Caco-2 (cell line): Measurements from ENCODE around the gene RALGAPB. TPM values are rescaled to one million over a fixed set of nuclear protein-coding genes. Genes with fewer than 3 reads are reported as not detected.
"Not testable (repeated sequence)": the region's sequence is repeated elsewhere in the genome, so short reads cannot be mapped to it uniquely, and the experiment has no call there.

ENCODE experiments used
- BruUV-seq: library from RNA; stranded (reverse); fragments of 400-500 nt; replicated peaks from 2 replicates; lab custom pipeline; 2021; lab: Mats Ljungman, UMichigan
- CTCF ChIA-PET: fragments of 300-600 bp; sonication (Branson Sonifier 250); formaldehyde crosslinking; loops from one replicate; lab custom pipeline; 2022; ENCODE audit warnings: antibody characterized with exemption; lab: Charles Lee
- POLR2A ChIA-PET: fragments of 300-600 bp; sonication (Branson Sonifier 250); formaldehyde crosslinking; loops from one replicate; lab custom pipeline; 2022; ENCODE audit warnings: antibody characterized with exemption; lab: Charles Lee
- DNase-seq, 2 experiments: peaks; one replicate each; pipeline versions ENCODE4 v3.0.0 to v3.0.0-alpha.2; 2020 to 2022
- H3K27me3 ChIP-seq: replicated peaks from 2 replicates; pipeline ENCODE4 v1.6.0; 2011; ENCODE audit warnings: low read length; ENCODE audit not compliant: control insufficient read depth, insufficient read depth
- H3K36me3 ChIP-seq: 2 replicates; pipeline ENCODE4 v1.5.1; 2011; ENCODE audit warnings: low read length; ENCODE audit not compliant: control insufficient read depth, insufficient read depth
- H3K4me1 ChIP-seq: fragments of 250-450 bp; sonication (Bioruptor Pico); 2 replicates; pipeline ENCODE4 v1.5.1; 2020; ENCODE audit warnings: mild to moderate bottlenecking
- H3K4me3 ChIP-seq: 2 replicates; pipeline ENCODE4 v1.5.1; 2011; ENCODE audit warnings: low read depth, mild to moderate bottlenecking, control low read depth, low read length
- H3K9me3 ChIP-seq: fragments of 250-450 bp; sonication (Bioruptor Pico); 2 replicates; pipeline ENCODE4 v1.5.1; 2020; ENCODE audit warnings: mild to moderate bottlenecking, moderate library complexity
- H3K27ac Mint-ChIP-seq: one replicate; pipeline ENCODE4 v1.8.0; 2022; ENCODE audit warnings: mixed read lengths; ENCODE audit not compliant: unreplicated experiment
- H3K27me3 Mint-ChIP-seq: one replicate; pipeline ENCODE4 v1.8.0; 2022; ENCODE audit warnings: mixed read lengths; ENCODE audit not compliant: insufficient read depth, unreplicated experiment
- H3K36me3 Mint-ChIP-seq: one replicate; pipeline ENCODE4 v1.8.0; 2022; ENCODE audit warnings: mild to moderate bottlenecking, mixed read lengths; ENCODE audit not compliant: insufficient read depth, unreplicated experiment
- H3K4me1 Mint-ChIP-seq: one replicate; pipeline ENCODE4 v1.8.0; 2022; ENCODE audit warnings: low read depth, mixed read lengths; ENCODE audit not compliant: unreplicated experiment
- H3K4me3 Mint-ChIP-seq: one replicate; pipeline ENCODE4 v1.8.0; 2022; ENCODE audit warnings: mild to moderate bottlenecking, moderate library complexity, mixed read lengths; ENCODE audit not compliant: unreplicated experiment
- H3K9me3 Mint-ChIP-seq: one replicate; pipeline ENCODE4 v1.8.0; 2022; ENCODE audit warnings: mixed read lengths; ENCODE audit not compliant: unreplicated experiment
- CTCF ChIP-seq, 2 experiments: fragments of 200-600 bp in 1 of 2; IDR thresholded peaks; 1 replicate in 1 of 2; 2 replicates in 1 of 2; pipeline versions ENCODE4 v1.5.1 to v1.8.0; 2011 to 2022; ENCODE audit warnings: antibody characterized with exemption in 1 of 2, control low read depth in 1 of 2, inconsistent platforms in 1 of 2, low read depth in 1 of 2, low read length in 1 of 2, mild to moderate bottlenecking in 1 of 2, moderate library complexity in 1 of 2; ENCODE audit not compliant: insufficient read depth in 1 of 2, severe bottlenecking in 1 of 2, unreplicated experiment in 1 of 2
- intact Hi-C: fragments of 100-400 bp; cut with micrococcal nuclease; formaldehyde crosslinking; loops from one replicate; pipeline ENCODE4 v1.10.0; 2022; ENCODE audit not compliant: unreplicated experiment
- total RNA-seq: library from RNA; stranded (reverse); gene quantifications from 2 replicates; pipeline ENCODE4 v1.2.3, GENCODE V29; 2022

RALGAPB gene
- total RNA-seq, 1 experiment from 2014 or later, result 69.1 TPM

- no TSS peak for BruUV-seq
- Histone ChIP-seq H3K27me3 (no peaks in the 10 kb centered on the region), H3K4me3 (no peak overlapping the region), H3K36me3 (peaks cover 11% of the 10 kb centered on the region), H3K9me3 (no peaks in the 10 kb centered on the region), H3K4me1 (no peaks in the 10 kb centered on the region)
- POLR2A ChIA-PET, result no interaction called here
- Mint-ChIP-seq H3K4me1 (no peaks in the 10 kb centered on the region), H3K27me3 (no peaks in the 10 kb centered on the region), H3K36me3 (peaks cover 42% of the 10 kb centered on the region), H3K9me3 (no peaks in the 10 kb centered on the region), H3K4me3 (no peak overlapping the region), H3K27ac (no peak overlapping the region)
- intact Hi-C loops, result no loop called here
- no peak for DNase-seq
- CTCF ChIA-PET, result no interaction called here
- TF ChIP-seq CTCF (IDR thresholded peaks at IDR 0.05; ENCODE audit: insufficient read depth in 1 of 2, low read depth in 1 of 2, low read length in 1 of 2, severe bottlenecking in 1 of 2, unreplicated experiment in 1 of 2), result no peak
These were observed 32.4 kb downstream of the RALGAPB start for GRCh38 chr20:38505091-38505455.

GRCh38 chr20:38511726-38512125, 39.1 kb downstream of the RALGAPB start:
- peaks cover 45% of the 10 kb centered on the region for H3K36me3 Mint-ChIP-seq
- H3K9me3 ChIP-seq, BruUV-seq, intact Hi-C loops, DNase-seq, H3K9me3 Mint-ChIP-seq, H3K4me3 ChIP-seq, H3K4me1 ChIP-seq, H3K36me3 ChIP-seq, H3K27ac Mint-ChIP-seq, H3K27me3 ChIP-seq, POLR2A ChIA-PET, H3K4me1 Mint-ChIP-seq, CTCF ChIA-PET, H3K4me3 Mint-ChIP-seq, H3K27me3 Mint-ChIP-seq: not testable (repeated sequence)

- Mint-ChIP-seq H3K4me3 (no peak overlapping the region), H3K9me3 (no peaks in the 10 kb centered on the region), H3K36me3 (peaks cover 45% of the 10 kb centered on the region), H3K27ac (no peak overlapping the region), H3K27me3 (no peaks in the 10 kb centered on the region), H3K4me1 (no peaks in the 10 kb centered on the region)
- intact Hi-C loops, result no loop called here
- POLR2A ChIA-PET, result interaction anchor here (0.5 kb wide), 1 partner anchor 135 kb away, joined by 3 read pairs; no protein-coding TSS in a partner anchor
- TF ChIP-seq CTCF (IDR thresholded peaks at IDR 0.05; ENCODE audit: insufficient read depth in 1 of 2, low read depth in 1 of 2, low read length in 1 of 2, severe bottlenecking in 1 of 2, unreplicated experiment in 1 of 2), result no peak
- CTCF ChIA-PET, result no interaction called here
- Histone ChIP-seq H3K36me3 (peaks cover 5% of the 10 kb centered on the region), H3K4me3 (no peak overlapping the region), H3K4me1 (no peaks in the 10 kb centered on the region), H3K9me3 (no peaks in the 10 kb centered on the region), H3K27me3 (no peaks in the 10 kb centered on the region)
- no TSS peak for BruUV-seq
- no peak for DNase-seq
These were observed 41.5 kb downstream of the RALGAPB start for GRCh38 chr20:38514185-38514584.

- Histone ChIP-seq H3K9me3 (no peaks in the 10 kb centered on the region), H3K27me3 (no peaks in the 10 kb centered on the region), H3K36me3 (peaks cover 2% of the 10 kb centered on the region), H3K4me1 (no peaks in the 10 kb centered on the region), H3K4me3 (no peak overlapping the region)
- no peaks in the 10 kb centered on the region for H3K9me3 Mint-ChIP-seq
- H3K4me1 Mint-ChIP-seq, result no peaks in the 10 kb centered on the region
- POLR2A ChIA-PET, result interaction anchor here (0.5 kb wide), 1 partner anchor 136 kb away, joined by 3 read pairs; no protein-coding TSS in a partner anchor
- no peak overlapping the region for H3K4me3 Mint-ChIP-seq
- TF ChIP-seq CTCF (IDR thresholded peaks at IDR 0.05; ENCODE audit: insufficient read depth in 1 of 2, low read depth in 1 of 2, low read length in 1 of 2, severe bottlenecking in 1 of 2, unreplicated experiment in 1 of 2), result no peak
- H3K27ac Mint-ChIP-seq, result no peak overlapping the region
- intact Hi-C loops, result no loop called here
- H3K36me3 Mint-ChIP-seq, result peaks cover 43% of the 10 kb centered on the region
- CTCF ChIA-PET, result interaction anchor here (1.7 kb wide), 1 partner anchor 80 kb away, joined by 4 read pairs; the partner anchor contains the start of gene SNHG17
- no peaks in the 10 kb centered on the region for H3K27me3 Mint-ChIP-seq
- BruUV-seq, result no TSS peak
- no peak for DNase-seq
These were observed 42.3 kb downstream of the RALGAPB start for GRCh38 chr20:38514947-38515346.
